Kidney (tissue), 14 donors: ENCODE results near the gene SESN1. TPM values are rescaled to one million over a fixed set of nuclear protein-coding genes. Genes with fewer than 3 reads are reported as not detected.

Experiments used
- DNase-seq, 5 donors: peaks; one replicate each; pipeline ENCODE4 v3.0.0-alpha.2; 2013 to 2020
- FAIRE-seq: peaks from 2 replicates; lab custom pipeline; 2012; peaks lifted over from hg19 to GRCh38; lab: Jason Lieb, UNC
- H3K27ac ChIP-seq, 2 donors: one replicate each; pipeline ENCODE4 v1.7.0; 2013; ENCODE audit warnings: low read depth in 2 of 2, low read length in 2 of 2, inconsistent platforms in 1 of 2
- H3K27me3 ChIP-seq: one replicate; pipeline ENCODE4 v1.7.1; 2013; ENCODE audit warnings: low read length, inconsistent platforms; ENCODE audit not compliant: control insufficient read depth, insufficient read depth
- H3K36me3 ChIP-seq, 3 donors: one replicate each; pipeline versions ENCODE4 v1.7.0 to v1.7.1; 2013; ENCODE audit warnings: low read length in 3 of 3, control low read depth in 1 of 3, inconsistent platforms in 1 of 3; ENCODE audit not compliant: insufficient read depth in 3 of 3, control insufficient read depth in 2 of 3
- H3K4me1 ChIP-seq, 3 donors: one replicate each; pipeline versions ENCODE4 v1.7.0 to v1.7.1; 2013; ENCODE audit warnings: low read length in 3 of 3, inconsistent platforms in 1 of 3, low read depth in 1 of 3; ENCODE audit not compliant: control insufficient read depth in 2 of 3, insufficient read depth in 2 of 3
- H3K4me3 ChIP-seq, 3 donors: one replicate each; pipeline versions ENCODE4 v1.7.0 to v1.8.1; 2013; ENCODE audit warnings: low read length in 3 of 3, control low read depth in 1 of 3, inconsistent platforms in 1 of 3
- H3K9ac ChIP-seq, 3 donors: one replicate each; pipeline versions ENCODE4 v1.7.0 to v1.7.1; 2013; ENCODE audit warnings: low read length in 3 of 3, control low read depth in 1 of 3, inconsistent platforms in 1 of 3
- H3K9me3 ChIP-seq, 3 donors: one replicate each; pipeline versions ENCODE4 v1.7.0 to v1.7.1; 2013; ENCODE audit warnings: low read length in 3 of 3, control low read depth in 1 of 3, inconsistent platforms in 1 of 3; ENCODE audit not compliant: control insufficient read depth in 2 of 3, insufficient read depth in 1 of 3
- intact Hi-C: fragments of 100-400 bp; cut with DNase I; formaldehyde crosslinking; loops from one replicate; pipeline ENCODE4 v1.11.1; 2022
- polyA plus RNA-seq: library from polyadenylated mRNA; stranded (reverse); fragments of 350-450 nt; fragmentation: Illumina TruSeq; extraction: RNeasy Lipid Tissue Mini Kit (QIAGEN cat#74804); gene quantifications from one replicate; pipeline ENCODE4 v1.2.3, GENCODE V29; 2014; ENCODE audit warnings: low read depth, low replicate concordance; ENCODE audit not compliant: insufficient read depth
- total RNA-seq: library from RNA; stranded (reverse); fragmentation: NEBNext Ultra II Directional; extraction: Animal tissue kit (Norgen Biotek cat#: 25700); gene quantifications from one replicate; pipeline ENCODE4 v1.2.1, GENCODE V29; 2021
- TF ChIP-seq, protein P1 (sequence below): IDR thresholded peaks from 3 replicates; pipeline ENCODE4 v1.5.1; 2012; ENCODE audit warnings: mild to moderate bottlenecking, moderate library complexity, borderline replicate concordance; ENCODE audit not compliant: insufficient read depth; ENCODE audit errors: extremely low read depth
- donor health status: control.
- donor health status: control.
- donor health status: control.
- donor health status: control.
- donor health status: control.
- donor health status: DM: yes; HTN: yes; CAD: no.
- donor health status: Normal renal cell carcinoma (clear cell type).

The SESN1 gene
- total and polyA plus RNA-seq, 2 donors from 2014 or later: 14.8 to 26.0 TPM

DNA sequence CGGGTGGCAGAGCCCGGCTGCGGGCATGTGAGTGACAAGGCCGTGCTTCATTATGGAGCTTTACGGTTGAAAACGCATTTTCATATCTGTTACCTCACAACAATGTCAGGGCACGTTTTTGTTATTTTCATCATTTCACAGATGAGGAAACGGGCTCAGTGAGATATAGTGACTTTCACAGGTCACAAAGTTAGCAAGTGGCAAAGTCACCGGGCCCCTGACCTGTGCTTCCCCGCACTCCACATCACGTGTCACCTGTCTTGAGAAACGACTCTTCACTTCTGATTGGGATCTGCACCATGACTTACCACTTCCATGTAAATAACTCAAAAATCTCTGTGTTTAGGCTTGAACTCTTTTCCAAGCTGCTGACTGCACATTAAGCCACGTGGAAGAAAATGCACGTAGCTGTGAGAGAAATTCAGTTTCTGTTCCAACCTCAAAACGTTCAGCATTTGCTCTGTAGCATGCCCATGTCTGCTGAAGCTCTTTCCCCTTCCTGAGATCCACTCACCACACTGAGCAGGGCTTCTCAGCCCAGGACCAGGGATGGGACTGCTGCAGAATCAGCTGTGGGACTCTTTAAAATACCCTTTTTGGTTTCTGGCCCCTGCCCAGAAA is 139.2 kb downstream of the SESN1 start:
- TF ChIP-seq, protein P1, sequence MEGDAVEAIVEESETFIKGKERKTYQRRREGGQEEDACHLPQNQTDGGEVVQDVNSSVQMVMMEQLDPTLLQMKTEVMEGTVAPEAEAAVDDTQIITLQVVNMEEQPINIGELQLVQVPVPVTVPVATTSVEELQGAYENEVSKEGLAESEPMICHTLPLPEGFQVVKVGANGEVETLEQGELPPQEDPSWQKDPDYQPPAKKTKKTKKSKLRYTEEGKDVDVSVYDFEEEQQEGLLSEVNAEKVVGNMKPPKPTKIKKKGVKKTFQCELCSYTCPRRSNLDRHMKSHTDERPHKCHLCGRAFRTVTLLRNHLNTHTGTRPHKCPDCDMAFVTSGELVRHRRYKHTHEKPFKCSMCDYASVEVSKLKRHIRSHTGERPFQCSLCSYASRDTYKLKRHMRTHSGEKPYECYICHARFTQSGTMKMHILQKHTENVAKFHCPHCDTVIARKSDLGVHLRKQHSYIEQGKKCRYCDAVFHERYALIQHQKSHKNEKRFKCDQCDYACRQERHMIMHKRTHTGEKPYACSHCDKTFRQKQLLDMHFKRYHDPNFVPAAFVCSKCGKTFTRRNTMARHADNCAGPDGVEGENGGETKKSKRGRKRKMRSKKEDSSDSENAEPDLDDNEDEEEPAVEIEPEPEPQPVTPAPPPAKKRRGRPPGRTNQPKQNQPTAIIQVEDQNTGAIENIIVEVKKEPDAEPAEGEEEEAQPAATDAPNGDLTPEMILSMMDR: no peak

DNA sequence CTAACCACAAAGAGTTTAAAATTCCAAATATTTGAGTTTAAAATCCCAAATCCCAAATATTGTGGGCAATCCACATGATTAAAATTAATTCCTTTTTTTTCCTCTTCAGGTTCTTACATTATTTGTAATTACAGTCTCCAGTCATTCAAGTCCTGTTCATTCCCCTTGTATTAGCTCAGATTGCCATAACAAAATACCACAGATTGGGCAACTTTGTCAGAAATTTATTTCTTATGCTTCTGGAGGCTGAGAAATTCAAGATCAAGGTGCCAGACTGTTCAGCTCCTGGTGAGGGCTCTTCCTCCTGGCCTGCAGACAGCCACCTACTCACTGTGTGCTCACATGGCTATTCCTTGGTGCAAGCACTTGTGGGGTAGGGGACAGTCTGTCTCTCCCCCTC is 141.0 kb downstream of the SESN1 start:
- Histone ChIP-seq H3K4me1 (peaks cover 0 to 5% (median 4%) of the 10 kb centered on the region in 3 donors), H3K27ac (no peak overlapping the region), H3K4me3 (no peak overlapping the region), H3K27me3 (no peaks in the 10 kb centered on the region), H3K9me3 (no peaks in the 10 kb centered on the region), H3K9ac (no peak overlapping the region), H3K36me3 (no peaks in the 10 kb centered on the region)
- intact Hi-C loops: no loop called here
- TF ChIP-seq, protein P1: no peak
- no peak for DNase-seq
- FAIRE-seq: no peak

More for the DNA sequence above, 139.2 kb downstream of the SESN1 start:
- Histone ChIP-seq H3K4me1 (peaks cover 0 to 3% (median 0%) of the 10 kb centered on the region in 3 donors), H3K27me3 (no peaks in the 10 kb centered on the region), H3K4me3 (no peak overlapping the region), H3K9me3 (no peaks in the 10 kb centered on the region), H3K27ac (no peak overlapping the region), H3K36me3 (no peaks in the 10 kb centered on the region), H3K9ac (no peak overlapping the region)
- FAIRE-seq (no peak), DNase-seq (no peak)
- intact Hi-C loops: no loop called here

DNA sequence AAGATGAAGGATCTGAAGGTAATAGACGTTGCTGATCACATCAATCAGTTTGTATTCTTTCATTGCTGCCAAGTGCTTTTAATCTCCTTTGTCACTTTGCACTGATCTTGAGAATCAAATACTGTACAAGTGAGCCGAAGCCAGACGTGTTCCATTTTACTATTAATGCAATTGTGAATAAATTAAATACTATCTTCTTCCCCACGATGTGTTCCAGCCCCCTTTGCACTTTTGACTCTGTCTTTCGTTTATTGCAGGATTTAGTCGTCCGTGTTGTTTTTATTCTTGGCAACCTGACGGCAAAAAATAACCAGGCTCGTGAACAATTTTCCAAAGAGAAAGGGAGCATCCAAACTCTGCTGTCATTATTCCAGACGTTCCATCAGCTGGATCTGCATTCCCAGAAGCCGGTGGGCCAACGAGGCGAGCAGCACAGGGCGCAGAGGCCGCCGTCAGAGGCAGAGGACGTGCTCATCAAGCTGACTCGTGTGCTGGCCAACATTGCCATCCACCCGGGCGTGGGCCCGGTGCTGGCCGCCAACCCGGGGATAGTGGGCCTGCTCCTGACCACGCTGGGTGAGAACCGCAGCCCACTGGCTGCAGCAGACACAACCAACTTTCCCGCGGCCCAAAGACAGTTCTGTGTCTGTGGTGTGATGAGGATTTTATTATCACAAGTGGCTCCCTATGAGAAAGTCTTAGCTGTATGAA is 141.7 kb downstream of the SESN1 start:
- TF ChIP-seq, protein P1: no peak
- Histone ChIP-seq H3K9me3 (no peaks in the 10 kb centered on the region), H3K4me1 (peaks cover 0 to 11% (median 4%) of the 10 kb centered on the region in 3 donors), H3K36me3 (no peaks in the 10 kb centered on the region), H3K27me3 (no peaks in the 10 kb centered on the region), H3K27ac (no peak overlapping the region), H3K4me3 (no peak overlapping the region), H3K9ac (no peak overlapping the region)
- intact Hi-C loops: no loop called here
- FAIRE-seq (no peak), DNase-seq (no peak)
